Endothelial cell of umbilical vein (primary cell): ENCODE results near the gene NCOA3. TPM values are rescaled to one million over a fixed set of nuclear protein-coding genes. Genes with fewer than 3 reads are reported as not detected.

Source experiments
- BruUV-seq: library from RNA; stranded (reverse); fragments of 400-500 nt; replicated peaks from 2 replicates; lab custom pipeline; 2021; lab: Mats Ljungman, UMichigan
- CTCF ChIA-PET: fragments of 300-600, 350-600 bp; sonication (Branson Sonifier 250); formaldehyde crosslinking; loops from one replicate; lab custom pipeline; 2021; ENCODE audit warnings: antibody characterized with exemption, inconsistent platforms; lab: Charles Lee
- POLR2A ChIA-PET: fragments of 300-600, 350-600 bp; sonication (Branson Sonifier 250); formaldehyde crosslinking; loops from one replicate; lab custom pipeline; 2021; ENCODE audit warnings: antibody characterized with exemption, inconsistent platforms; lab: Charles Lee
- DNase-seq: peaks from one replicate; pipeline ENCODE4 v3.0.0-alpha.2; 2011; ENCODE audit warnings: low read depth, low spot score
- FAIRE-seq: peaks from 2 replicates; lab custom pipeline; 2011; peaks lifted over from hg19 to GRCh38; lab: Jason Lieb, UNC
- H2AFZ ChIP-seq: 2 replicates; pipeline ENCODE4 v1.6.0; 2012; ENCODE audit warnings: low read depth, low read length, control low read depth, inconsistent platforms
- H3K27ac ChIP-seq: 2 replicates; pipeline ENCODE4 v1.5.1; 2011; ENCODE audit warnings: low read depth, mild to moderate bottlenecking, control low read depth, low read length, moderate library complexity; ENCODE audit not compliant: insufficient read depth
- H3K27me3 ChIP-seq, 2 experiments: 2 replicates each; pipeline versions ENCODE4 v1.6.0 to v1.6.1; 2011; ENCODE audit warnings: low read length in 2 of 2, mixed read lengths in 1 of 2; ENCODE audit not compliant: control insufficient read depth in 2 of 2, insufficient read depth in 2 of 2
- H3K36me3 ChIP-seq, 2 experiments: 2 replicates in 1 of 2; 3 replicates in 1 of 2; pipeline ENCODE4 v1.5.1; 2011; ENCODE audit warnings: low read length in 2 of 2, mild to moderate bottlenecking in 1 of 2, moderate library complexity in 1 of 2; ENCODE audit not compliant: control insufficient read depth in 2 of 2, insufficient read depth in 2 of 2; ENCODE audit errors: extremely low read depth in 1 of 2
- H3K4me1 ChIP-seq: 3 replicates; pipeline ENCODE4 v1.5.1; 2011; ENCODE audit warnings: mild to moderate bottlenecking, low read length; ENCODE audit not compliant: control insufficient read depth, insufficient read depth; ENCODE audit errors: extremely low read depth
- H3K4me2 ChIP-seq: 2 replicates; pipeline ENCODE4 v1.6.1; 2011; ENCODE audit warnings: low read length, control low read depth, mixed read lengths; ENCODE audit not compliant: insufficient read depth
- H3K4me3 ChIP-seq, 3 experiments: fragments of 200-600 bp in 1 of 3; sonication (generic), shearing (Covaris generic) in 1 of 3; replicated peaks in 1 of 3; 2 replicates each; pipeline ENCODE4 v1.5.1; 2011 to 2016; ENCODE audit warnings: control low read depth in 3 of 3, low read length in 3 of 3, mild to moderate bottlenecking in 2 of 3, inconsistent platforms in 1 of 3, low read depth in 1 of 3, moderate library complexity in 1 of 3; ENCODE audit not compliant: insufficient read depth in 1 of 3
- H3K79me2 ChIP-seq: 2 replicates; pipeline ENCODE4 v1.6.0; 2012; ENCODE audit warnings: low read length, inconsistent platforms; ENCODE audit not compliant: control insufficient read depth, insufficient read depth
- H3K9ac ChIP-seq: replicated peaks from 2 replicates; pipeline ENCODE3; 2011; ENCODE audit warnings: low read length, control low read depth; ENCODE audit not compliant: insufficient read depth; ENCODE audit errors: extremely low read depth
- H3K9me1 ChIP-seq: replicated peaks from 3 replicates; pipeline ENCODE4 v1.6.0; 2011; ENCODE audit warnings: mild to moderate bottlenecking, low read length; ENCODE audit not compliant: control insufficient read depth, insufficient read depth; ENCODE audit errors: extremely low read depth
- H3K9me3 ChIP-seq: replicated peaks from 2 replicates; pipeline ENCODE4 v1.5.1; 2012; ENCODE audit warnings: low read length, inconsistent platforms; ENCODE audit not compliant: control insufficient read depth, insufficient read depth
- H4K20me1 ChIP-seq: replicated peaks from 2 replicates; pipeline ENCODE3; 2011; ENCODE audit warnings: mild to moderate bottlenecking, low read length; ENCODE audit not compliant: control insufficient read depth, insufficient read depth; ENCODE audit errors: extremely low read depth
- EZH2 ChIP-seq: IDR thresholded peaks from 2 replicates; pipeline ENCODE4 v1.6.1; 2012; ENCODE audit warnings: borderline replicate concordance, low read depth, mild to moderate bottlenecking, moderate library complexity, low read length, inconsistent platforms; ENCODE audit not compliant: severe bottlenecking
- FOS ChIP-seq: IDR thresholded peaks from 2 replicates; pipeline ENCODE4 v1.6.1; 2011; ENCODE audit warnings: mild to moderate bottlenecking, low read length, moderate library complexity, borderline replicate concordance; ENCODE audit not compliant: insufficient read depth
- GATA2 ChIP-seq: IDR thresholded peaks from 2 replicates; pipeline ENCODE4 v1.7.0; 2011; ENCODE audit warnings: low read depth, mild to moderate bottlenecking, moderate library complexity, mixed read lengths, low read length; ENCODE audit not compliant: insufficient read length, insufficient read depth
- JUN ChIP-seq: IDR thresholded peaks from 2 replicates; pipeline ENCODE4 v1.6.1; 2011; ENCODE audit warnings: borderline replicate concordance, low read depth; ENCODE audit not compliant: insufficient read length, insufficient read depth
- MYC ChIP-seq: IDR thresholded peaks from one replicate; pipeline ENCODE4 v1.6.1; 2011; ENCODE audit warnings: mild to moderate bottlenecking, low read depth, low read length
- POLR2A ChIP-seq: IDR thresholded peaks from 2 replicates; pipeline ENCODE4 v1.6.1; 2012; ENCODE audit warnings: low read depth, mild to moderate bottlenecking, control low read depth, low read length
- POLR2AphosphoS5 ChIP-seq: IDR thresholded peaks from 2 replicates; pipeline ENCODE4 v1.6.1; 2012; ENCODE audit warnings: low read depth, mild to moderate bottlenecking, control low read depth, low read length, moderate library complexity; ENCODE audit not compliant: insufficient read depth
- dilution Hi-C: fragments of 300-500 bp; cut with MboI; formaldehyde crosslinking; loops from one replicate; pipeline ENCODE4 v1.15.0; 2019; ENCODE audit warnings: low sequenced_read_pairs; ENCODE audit not compliant: extremely low pct_ligation_motif_present
- intact Hi-C: fragments of 100-400 bp; cut with micrococcal nuclease; formaldehyde crosslinking; loops from one replicate; pipeline ENCODE4 v1.10.0; 2022
- polyA plus RNA-seq, 4 experiments: library from polyadenylated mRNA; depleted of rRNA in 3 of 4; stranded (reverse) in 3 of 4; unstranded in 1 of 4; fragments of >200 nt; gene quantifications; 2 replicates each; pipeline versions ENCODE4 v1.2.1 to v1.2.3, GENCODE V29; 2011 to 2012; ENCODE audit warnings: missing spikeins in 1 of 4
- total RNA-seq: library from RNA; stranded (reverse); gene quantifications from 2 replicates; pipeline ENCODE4 v1.2.3, GENCODE V29; 2021
- TF ChIP-seq, protein P1 (sequence below), 2 donors: IDR thresholded peaks; 1 replicate in 1 of 2; 2 replicates in 1 of 2; pipeline ENCODE4 v1.5.1; 2011; ENCODE audit warnings: low read length in 2 of 2, mild to moderate bottlenecking in 2 of 2, moderate library complexity in 2 of 2, control low read depth in 1 of 2, inconsistent platforms in 1 of 2, low read depth in 1 of 2; ENCODE audit not compliant: insufficient read depth in 1 of 2; ENCODE audit errors: extremely low read depth in 1 of 2
- TF ChIP-seq, protein P2 (sequence below): IDR thresholded peaks from 2 replicates; pipeline ENCODE4 v1.6.1; 2011; ENCODE audit not compliant: insufficient read depth, insufficient read length

The NCOA3 gene
- total and polyA plus RNA-seq, 2 donors (not counting 3 experiments of a cell fraction or from before 2014, with no cell fraction given), result 12.0 to 35.6 TPM

- Histone ChIP-seq H3K27me3 (no peaks in the 10 kb centered on the region), H3K4me1 (no peaks in the 10 kb centered on the region), H3K27ac (no peak overlapping the region), H2AFZ (no peak overlapping the region), H3K4me3 (no peak overlapping the region), H3K9me3 (no peaks in the 10 kb centered on the region), H3K9me1 (no peaks in the 10 kb centered on the region), H3K79me2 (peaks cover 7% of the 10 kb centered on the region), H3K9ac (no peak overlapping the region), H3K4me2 (no peak overlapping the region), H3K36me3 (no peaks in the 10 kb centered on the region), H4K20me1 (no peaks in the 10 kb centered on the region)
- dilution Hi-C loops (no loop called here), intact Hi-C loops (no loop called here)
- no peak for DNase-seq
- ChIA-PET POLR2A (no interaction called here), CTCF (interaction anchor here (0.6 to 1.9 kb wide), 3 partner anchors 10 to 215 kb away, joined by 3 to 4 read pairs (median 3); no protein-coding TSS in a partner anchor)
- no peak for TF ChIP-seq FOS
- no peak for TF ChIP-seq MYC
- TF ChIP-seq, protein P1, sequence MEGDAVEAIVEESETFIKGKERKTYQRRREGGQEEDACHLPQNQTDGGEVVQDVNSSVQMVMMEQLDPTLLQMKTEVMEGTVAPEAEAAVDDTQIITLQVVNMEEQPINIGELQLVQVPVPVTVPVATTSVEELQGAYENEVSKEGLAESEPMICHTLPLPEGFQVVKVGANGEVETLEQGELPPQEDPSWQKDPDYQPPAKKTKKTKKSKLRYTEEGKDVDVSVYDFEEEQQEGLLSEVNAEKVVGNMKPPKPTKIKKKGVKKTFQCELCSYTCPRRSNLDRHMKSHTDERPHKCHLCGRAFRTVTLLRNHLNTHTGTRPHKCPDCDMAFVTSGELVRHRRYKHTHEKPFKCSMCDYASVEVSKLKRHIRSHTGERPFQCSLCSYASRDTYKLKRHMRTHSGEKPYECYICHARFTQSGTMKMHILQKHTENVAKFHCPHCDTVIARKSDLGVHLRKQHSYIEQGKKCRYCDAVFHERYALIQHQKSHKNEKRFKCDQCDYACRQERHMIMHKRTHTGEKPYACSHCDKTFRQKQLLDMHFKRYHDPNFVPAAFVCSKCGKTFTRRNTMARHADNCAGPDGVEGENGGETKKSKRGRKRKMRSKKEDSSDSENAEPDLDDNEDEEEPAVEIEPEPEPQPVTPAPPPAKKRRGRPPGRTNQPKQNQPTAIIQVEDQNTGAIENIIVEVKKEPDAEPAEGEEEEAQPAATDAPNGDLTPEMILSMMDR (IDR thresholded peaks at IDR 0.05; ENCODE audit: extremely low read depth in 1 of 2, insufficient read depth in 1 of 2, low read depth in 1 of 2, low read length in 2 of 2), result no peak
- TF ChIP-seq EZH2, result no peak
- TF ChIP-seq, protein P2, sequence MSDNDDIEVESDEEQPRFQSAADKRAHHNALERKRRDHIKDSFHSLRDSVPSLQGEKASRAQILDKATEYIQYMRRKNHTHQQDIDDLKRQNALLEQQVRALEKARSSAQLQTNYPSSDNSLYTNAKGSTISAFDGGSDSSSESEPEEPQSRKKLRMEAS, result no peak
- TF ChIP-seq JUN, result no peak
- no peak for TF ChIP-seq POLR2A
- no peak for TF ChIP-seq GATA2
- TF ChIP-seq POLR2AphosphoS5, result no peak
- FAIRE-seq, result no peak
- no TSS peak for BruUV-seq
Measured at GRCh38 chr20:47598911-47599744, 97.4 kb downstream of the NCOA3 start.
